Lower lobe of right lung (tissue), 2 donors: ENCODE results near the gene LEMD1. TPM values are rescaled to one million over a fixed set of nuclear protein-coding genes. Genes with fewer than 3 reads are reported as not detected.

Source experiments
- ATAC-seq, 2 donors: fragments of 200-7000 bp; cut with Tn5 transposase; one replicate each; pipeline ENCODE4 v1.9.1; 2020 to 2022; ENCODE audit warnings: mild to moderate bottlenecking in 2 of 2, moderate library complexity in 2 of 2
- DNase-seq: peaks from one replicate; pipeline ENCODE4 v3.0.0-alpha.2; 2020
- H3K27ac ChIP-seq: fragments of 200-600 bp; one replicate; pipeline ENCODE4 v1.8.0; 2022
- H3K27me3 ChIP-seq: fragments of 200-600 bp; one replicate; pipeline ENCODE4 v1.8.0; 2022; ENCODE audit warnings: low read depth
- H3K36me3 ChIP-seq: fragments of 200-600 bp; one replicate; pipeline ENCODE4 v1.8.0; 2022; ENCODE audit warnings: mild to moderate bottlenecking
- H3K4me1 ChIP-seq: fragments of 200-600 bp; one replicate; pipeline ENCODE4 v1.8.0; 2022
- H3K4me3 ChIP-seq: fragments of 200-600 bp; one replicate; pipeline ENCODE4 v1.8.0; 2022; ENCODE audit warnings: mild to moderate bottlenecking
- H3K9me3 ChIP-seq: fragments of 200-600 bp; one replicate; pipeline ENCODE4 v1.8.0; 2022
- CTCF ChIP-seq: fragments of 200-600 bp; IDR thresholded peaks from one replicate; pipeline ENCODE4 v1.8.0; 2022; ENCODE audit warnings: antibody characterized with exemption, mild to moderate bottlenecking
- intact Hi-C: fragments of 100-400 bp; cut with DNase I; formaldehyde crosslinking; loops from one replicate; pipeline ENCODE4 v1.11.0; 2022
- total RNA-seq: library from RNA; stranded (reverse); fragmentation: NEBNext Ultra II Directional; extraction: Animal tissue kit (Norgen Biotek cat#: 25700); gene quantifications from one replicate; pipeline ENCODE4 v1.2.1, GENCODE V29; 2021
- donor health status: DM: no; HTN: yes; CAD: no; lungs with severe emphysema.

Gene LEMD1
- total RNA-seq, 1 donor from 2014 or later, result not detected

GRCh38 chr1:205430696-205431305 is 8.9 kb upstream of the LEMD1 start:
- Histone ChIP-seq H3K4me3 (peak overlapping the region; percentile 57), H3K27ac (no peak overlapping the region), H3K36me3 (no peaks in the 10 kb centered on the region), H3K4me1 (peaks cover 7% of the 10 kb centered on the region), H3K27me3 (no peaks in the 10 kb centered on the region), H3K9me3 (no peaks in the 10 kb centered on the region)
- peak; percentile 75 for TF ChIP-seq CTCF
- DNase-seq (peak; percentile 66), ATAC-seq (peak; percentile 76 to 84)
- intact Hi-C loops, result no loop called here

- Histone ChIP-seq H3K4me1 (peaks cover 7% of the 10 kb centered on the region), H3K36me3 (no peaks in the 10 kb centered on the region), H3K4me3 (peak overlapping the region; percentile 57), H3K27me3 (no peaks in the 10 kb centered on the region), H3K27ac (no peak overlapping the region), H3K9me3 (no peaks in the 10 kb centered on the region)
- DNase-seq (no peak), ATAC-seq (peak in 1 of 2 donors; percentile 30)
- no peak for TF ChIP-seq CTCF
- intact Hi-C loops, result no loop called here
Measured at GRCh38 chr1:205429762-205430695, 8.2 kb upstream of the LEMD1 start.

- no peak overlapping the region for H3K27ac ChIP-seq
- H3K4me1 ChIP-seq, result no peaks in the 10 kb centered on the region
- H3K27me3 ChIP-seq, result no peaks in the 10 kb centered on the region
- no peaks in the 10 kb centered on the region for H3K36me3 ChIP-seq
- no peak overlapping the region for H3K4me3 ChIP-seq
- no peak for DNase-seq
- ATAC-seq, result no peak
- no peak for TF ChIP-seq CTCF
- intact Hi-C loops, result no loop called here
- H3K9me3 ChIP-seq, result no peaks in the 10 kb centered on the region
Measured at GRCh38 chr1:205424901-205425600, 3.2 kb upstream of the LEMD1 start.

GRCh38 chr1:205423814-205424399 is 2.1 kb upstream of the LEMD1 start:
- no peaks in the 10 kb centered on the region for H3K27me3 ChIP-seq
- no peak overlapping the region for H3K4me3 ChIP-seq
- no peak for TF ChIP-seq CTCF
- ATAC-seq (no peak), DNase-seq (no peak)
- no peaks in the 10 kb centered on the region for H3K9me3 ChIP-seq
- no peak overlapping the region for H3K27ac ChIP-seq
- no peaks in the 10 kb centered on the region for H3K4me1 ChIP-seq
- intact Hi-C loops, result no loop called here
- H3K36me3 ChIP-seq, result no peaks in the 10 kb centered on the region

GRCh38 chr1:205422993-205423642 is 1.3 kb upstream of the LEMD1 start:
- TF ChIP-seq CTCF, result no peak
- Histone ChIP-seq H3K36me3 (no peaks in the 10 kb centered on the region), H3K4me1 (no peaks in the 10 kb centered on the region), H3K27me3 (no peaks in the 10 kb centered on the region), H3K27ac (no peak overlapping the region), H3K4me3 (no peak overlapping the region), H3K9me3 (no peaks in the 10 kb centered on the region)
- ATAC-seq, result no peak
- DNase-seq, result no peak
- intact Hi-C loops, result no loop called here
